D341Med (cell line): ENCODE data around the gene SLAIN2.
A peak's percentile ranks its signal among the peaks of the same experiment; 100 is the strongest.

Experiments used
- DNase-seq: peaks from one replicate; pipeline ENCODE4 v3.0.0; 2012; ENCODE audit warnings: low spot score

Gene SLAIN2

GRCh38 chr4:48334900-48335384 lies 6.4 kb upstream of the SLAIN2 start:
- DNase-seq: no peak

- no peak for DNase-seq
Measured at GRCh38 chr4:48336146-48336870, 5.0 kb upstream of the SLAIN2 start.

- DNase-seq: no peak
Measured at GRCh38 chr4:48337731-48338130, 3.6 kb upstream of the SLAIN2 start.

- no peak for DNase-seq
Measured at GRCh38 chr4:48339642-48340041, 1.7 kb upstream of the SLAIN2 start.

GRCh38 chr4:48340276-48340964 lies 909 bp upstream of the SLAIN2 start:
- peak; percentile 28 for DNase-seq

GRCh38 chr4:48341776-48342605 lies 662 bp downstream of the SLAIN2 start:
- DNase-seq: peak; percentile 76

- DNase-seq: no peak
Measured at GRCh38 chr4:48342606-48342880, 1.2 kb downstream of the SLAIN2 start.

- no peak for DNase-seq
Measured at GRCh38 chr4:48343035-48343434, 1.7 kb downstream of the SLAIN2 start.

- no peak for DNase-seq
Measured at GRCh38 chr4:48343551-48343950, 2.2 kb downstream of the SLAIN2 start.

- no peak for DNase-seq
Measured at GRCh38 chr4:48345542-48345941, 4.2 kb downstream of the SLAIN2 start.

GRCh38 chr4:48346594-48346993 lies 5.3 kb downstream of the SLAIN2 start:
- no peak for DNase-seq

GRCh38 chr4:48347282-48347921 lies 6.1 kb downstream of the SLAIN2 start:
- DNase-seq: no peak

GRCh38 chr4:48350871-48351270 lies 9.5 kb downstream of the SLAIN2 start:
- no peak for DNase-seq

GRCh38 chr4:48352793-48353192 lies 11.5 kb downstream of the SLAIN2 start:
- DNase-seq: no peak

GRCh38 chr4:48356355-48356754 lies 15.0 kb downstream of the SLAIN2 start:
- no peak for DNase-seq

- DNase-seq: no peak
Measured at GRCh38 chr4:48360285-48361011, 19.1 kb downstream of the SLAIN2 start.

- DNase-seq: no peak
Measured at GRCh38 chr4:48361012-48361400, 19.7 kb downstream of the SLAIN2 start.

GRCh38 chr4:48366611-48367010 lies 25.3 kb downstream of the SLAIN2 start:
- DNase-seq: no peak

- no peak for DNase-seq
Measured at GRCh38 chr4:48367016-48367415, 25.7 kb downstream of the SLAIN2 start.

GRCh38 chr4:48368389-48368788 lies 27.1 kb downstream of the SLAIN2 start:
- no peak for DNase-seq

GRCh38 chr4:48369248-48369647 lies 27.9 kb downstream of the SLAIN2 start:
- no peak for DNase-seq

GRCh38 chr4:48369771-48370170 lies 28.4 kb downstream of the SLAIN2 start:
- DNase-seq: no peak
